B cell (primary cell): ENCODE measurements around the gene CD19. TPM values are rescaled to one million over a fixed set of nuclear protein-coding genes. Genes with fewer than 3 reads are reported as not detected.
"Not testable (repeated sequence)": the region's sequence is repeated elsewhere in the genome, so short reads cannot be mapped to it uniquely, and the experiment has no call there.

ENCODE experiments used
- ATAC-seq: fragments of 200-7000 bp; cut with Tn5 transposase; one replicate; pipeline ENCODE4 v1.10.0; 2021; ENCODE audit warnings: low read depth, mild to moderate bottlenecking, moderate number of reproducible peaks, moderate library complexity
- CTCF ChIA-PET: fragments of 350-600 bp; sonication (Branson Sonifier 250); formaldehyde crosslinking; loops from one replicate; lab custom pipeline; 2021; ENCODE audit warnings: antibody characterized with exemption, inconsistent platforms; lab: Charles Lee
- POLR2A ChIA-PET: fragments of 350-600 bp; sonication (Branson Sonifier 250); formaldehyde crosslinking; loops from one replicate; lab custom pipeline; 2021; ENCODE audit warnings: antibody characterized with exemption; lab: Charles Lee
- DNase-seq: peaks from one replicate; pipeline ENCODE4 v3.0.0; 2013
- H2AFZ ChIP-seq: 2 replicates; pipeline ENCODE4 v1.6.1; 2012; ENCODE audit warnings: mild to moderate bottlenecking, low read depth, low read length; ENCODE audit not compliant: insufficient read depth, poor library complexity, severe bottlenecking
- H3K27ac ChIP-seq, 2 donors: 1 replicate in 1 of 2; 2 replicates in 1 of 2; pipeline ENCODE4 v1.5.1; 2012 to 2013; ENCODE audit warnings: low read length in 2 of 2, mild to moderate bottlenecking in 2 of 2, moderate library complexity in 1 of 2
- H3K27me3 ChIP-seq, 4 experiments: fragments of 200-600 bp in 1 of 4; sonication (generic) in 1 of 4; replicated peaks in 1 of 4; 1 replicate in 2 of 4; 2 replicates in 2 of 4; pipeline versions ENCODE4 v1.6.1 to v1.7.0; 2013 to 2016; ENCODE audit warnings: low read length in 3 of 4, mild to moderate bottlenecking in 2 of 4, mixed read lengths in 1 of 4, moderate library complexity in 1 of 4; ENCODE audit not compliant: insufficient read depth in 4 of 4, control insufficient read depth in 3 of 4; ENCODE audit errors: control extremely low read depth in 1 of 4
- H3K36me3 ChIP-seq, 2 experiments: replicated peaks in 1 of 2; 1 replicate in 1 of 2; 2 replicates in 1 of 2; pipeline versions ENCODE4 v1.6.1 to v1.7.1; 2013; ENCODE audit warnings: low read length in 1 of 2; ENCODE audit not compliant: insufficient read depth in 2 of 2, control insufficient read depth in 1 of 2; ENCODE audit errors: control extremely low read depth in 1 of 2, extremely low read depth in 1 of 2
- H3K4me1 ChIP-seq, 2 donors: fragments of 200-600 bp in 1 of 2; sonication (generic) in 1 of 2; 1 replicate in 1 of 2; 2 replicates in 1 of 2; pipeline versions ENCODE4 v1.5.1 to v1.6.1; 2013 to 2017; ENCODE audit warnings: low read length in 2 of 2; ENCODE audit not compliant: control insufficient read depth in 2 of 2, insufficient read depth in 2 of 2
- H3K4me2 ChIP-seq: replicated peaks from 2 replicates; pipeline ENCODE3; 2012; ENCODE audit warnings: mild to moderate bottlenecking, low read depth, low read length; ENCODE audit not compliant: poor library complexity, severe bottlenecking
- H3K4me3 ChIP-seq, 5 experiments: fragments of 200-600 bp in 1 of 5; sonication (generic) in 1 of 5; 1 replicate in 3 of 5; 2 replicates in 2 of 5; pipeline versions ENCODE4 v1.5.1 to v1.7.0; 2011 to 2016; ENCODE audit warnings: low read length in 4 of 5, mild to moderate bottlenecking in 4 of 5, low read depth in 2 of 5, control low read depth in 1 of 5, moderate library complexity in 1 of 5; ENCODE audit not compliant: insufficient read depth in 1 of 5; ENCODE audit errors: control extremely low read depth in 1 of 5, extremely low read depth in 1 of 5
- H3K79me2 ChIP-seq: fragments of 200-600 bp; sonication (generic); one replicate; pipeline ENCODE4 v1.6.0; 2016; ENCODE audit warnings: low read length; ENCODE audit not compliant: control insufficient read depth, insufficient read depth
- H3K9ac ChIP-seq: fragments of 200-600 bp; sonication (generic); 2 replicates; pipeline ENCODE4 v1.6.1; 2017; ENCODE audit warnings: mild to moderate bottlenecking, low read length, moderate library complexity
- H3K9me3 ChIP-seq, 3 donors: one replicate each; pipeline versions ENCODE4 v1.6.1 to v1.7.1; 2013; ENCODE audit warnings: low read length in 2 of 3; ENCODE audit not compliant: control insufficient read depth in 2 of 3, insufficient read depth in 1 of 3; ENCODE audit errors: control extremely low read depth in 1 of 3
- H4K20me1 ChIP-seq: 2 replicates; pipeline ENCODE4 v1.6.0; 2012; ENCODE audit warnings: mild to moderate bottlenecking, low read length; ENCODE audit not compliant: insufficient read depth, control insufficient read depth, poor library complexity, severe bottlenecking
- H3K27ac Mint-ChIP-seq: one replicate; pipeline ENCODE4 v1.8.0; 2021; ENCODE audit warnings: mixed read lengths
- H3K27me3 Mint-ChIP-seq: one replicate; pipeline ENCODE4 v1.8.0; 2021; ENCODE audit warnings: mixed read lengths
- H3K4me1 Mint-ChIP-seq: one replicate; pipeline ENCODE4 v1.8.0; 2021; ENCODE audit warnings: mixed read lengths
- H3K4me3 Mint-ChIP-seq: one replicate; pipeline ENCODE4 v1.8.0; 2021; ENCODE audit warnings: mixed read lengths
- H3K9me3 Mint-ChIP-seq: one replicate; pipeline ENCODE4 v1.8.0; 2022; ENCODE audit warnings: mixed read lengths; ENCODE audit not compliant: insufficient read depth
- EZH2 ChIP-seq: IDR thresholded peaks from 2 replicates; pipeline ENCODE4 v1.6.1; 2012; ENCODE audit warnings: borderline replicate concordance, low read depth, mild to moderate bottlenecking, moderate library complexity, low read length; ENCODE audit not compliant: insufficient read depth, poor library complexity, severe bottlenecking
- WGBS: methylation state at CpG from one replicate; pipeline ENCODE4 v1.1.5; 2013; ENCODE audit warnings: missing lambda C conversion rate; ENCODE audit not compliant: insufficient coverage; 5-methylcytosine and 5-hydroxymethylcytosine counted together
- intact Hi-C: fragments of 100-400 bp; cut with micrococcal nuclease; formaldehyde crosslinking; loops from one replicate; pipeline ENCODE4 v1.10.0; 2022
- polyA plus RNA-seq: library from polyadenylated mRNA; depleted of rRNA; stranded (reverse); fragments of >200 nt; gene quantifications from 2 replicates; pipeline ENCODE4 v1.2.3, GENCODE V29; 2012
- total RNA-seq, 2 donors: library from RNA; stranded (reverse); fragments of 120-200 nt in 1 of 2; gene quantifications; 1 replicate in 1 of 2; 2 replicates in 1 of 2; pipeline versions ENCODE4 v1.2.3 to v1.2.4, GENCODE V29; 2013 to 2022
- TF ChIP-seq, protein P1 (sequence below): fragments of 200-600 bp; IDR thresholded peaks from one replicate; pipeline ENCODE4 v1.8.0; 2022; ENCODE audit warnings: antibody characterized with exemption, mild to moderate bottlenecking

The CD19 gene
- total and polyA plus RNA-seq, 2 donors (not counting 1 experiment from before 2014, with no cell fraction given): 306 to 478 TPM

GRCh38 chr16:28938721-28939120 is 7.0 kb downstream of the CD19 start:
- Histone ChIP-seq H2AFZ (no peak overlapping the region), H4K20me1 (peaks cover 29% of the 10 kb centered on the region), H3K9ac (no peak overlapping the region), H3K4me3 (no peak overlapping the region), H3K9me3 (peaks cover 0 to 8% (median 0%) of the 10 kb centered on the region in 3 donors), H3K36me3 (peaks cover 0 to 54% of the 10 kb centered on the region in 2 experiments), H3K79me2 (peaks cover 68% of the 10 kb centered on the region), H3K27me3 (no peaks in the 10 kb centered on the region), H3K4me1 (peaks cover 31 to 36% of the 10 kb centered on the region in 2 donors), H3K4me2 (no peak overlapping the region), H3K27ac (peak overlapping the region in 1 of 2 donors; percentile 75)
- TF ChIP-seq EZH2: no peak
- TF ChIP-seq, protein P1, sequence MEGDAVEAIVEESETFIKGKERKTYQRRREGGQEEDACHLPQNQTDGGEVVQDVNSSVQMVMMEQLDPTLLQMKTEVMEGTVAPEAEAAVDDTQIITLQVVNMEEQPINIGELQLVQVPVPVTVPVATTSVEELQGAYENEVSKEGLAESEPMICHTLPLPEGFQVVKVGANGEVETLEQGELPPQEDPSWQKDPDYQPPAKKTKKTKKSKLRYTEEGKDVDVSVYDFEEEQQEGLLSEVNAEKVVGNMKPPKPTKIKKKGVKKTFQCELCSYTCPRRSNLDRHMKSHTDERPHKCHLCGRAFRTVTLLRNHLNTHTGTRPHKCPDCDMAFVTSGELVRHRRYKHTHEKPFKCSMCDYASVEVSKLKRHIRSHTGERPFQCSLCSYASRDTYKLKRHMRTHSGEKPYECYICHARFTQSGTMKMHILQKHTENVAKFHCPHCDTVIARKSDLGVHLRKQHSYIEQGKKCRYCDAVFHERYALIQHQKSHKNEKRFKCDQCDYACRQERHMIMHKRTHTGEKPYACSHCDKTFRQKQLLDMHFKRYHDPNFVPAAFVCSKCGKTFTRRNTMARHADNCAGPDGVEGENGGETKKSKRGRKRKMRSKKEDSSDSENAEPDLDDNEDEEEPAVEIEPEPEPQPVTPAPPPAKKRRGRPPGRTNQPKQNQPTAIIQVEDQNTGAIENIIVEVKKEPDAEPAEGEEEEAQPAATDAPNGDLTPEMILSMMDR: no peak
- H3K9me3 Mint-ChIP-seq: no peaks in the 10 kb centered on the region
- H3K27ac Mint-ChIP-seq: peak overlapping the region; percentile 71
- no peaks in the 10 kb centered on the region for H3K27me3 Mint-ChIP-seq
- WGBS: 96% methylated on average over 7 of the region's 7 CpGs
- ChIA-PET POLR2A (interaction anchor here (3.8 kb wide), 1 partner anchor 13 kb away, joined by 26 read pairs; the partner anchor contains the start of gene RABEP2), CTCF (no interaction called here)
- DNase-seq: no peak
- ATAC-seq: no peak
- peaks cover 40% of the 10 kb centered on the region for H3K4me1 Mint-ChIP-seq
- intact Hi-C loops: no loop called here
- H3K4me3 Mint-ChIP-seq: no peak overlapping the region

- peaks cover 35% of the 10 kb centered on the region for H3K4me1 Mint-ChIP-seq
- H3K9ac ChIP-seq, H3K27me3 ChIP-seq, H3K4me2 ChIP-seq, H3K4me3 Mint-ChIP-seq, H3K27ac ChIP-seq, H2AFZ ChIP-seq, H3K9me3 ChIP-seq, H3K9me3 Mint-ChIP-seq, DNase-seq, H3K4me3 ChIP-seq, intact Hi-C loops, H3K27me3 Mint-ChIP-seq, ATAC-seq: not testable (repeated sequence)
- ChIA-PET POLR2A (interaction anchor here (0.7 kb wide), 1 partner anchor 1478 kb away, joined by 3 read pairs; no protein-coding TSS in a partner anchor), CTCF (interaction anchor here (0.9 kb wide), 1 partner anchor 76 kb away, joined by 4 read pairs; the partner anchor contains the start of gene SH2B1)
- Histone ChIP-seq H4K20me1 (peaks cover 24% of the 10 kb centered on the region), H3K36me3 (peaks cover 0 to 45% of the 10 kb centered on the region in 2 experiments), H3K79me2 (peaks cover 64% of the 10 kb centered on the region), H3K4me1 (peaks cover 22 to 25% of the 10 kb centered on the region in 2 donors)
- H3K27ac Mint-ChIP-seq: peak overlapping the region; percentile 70
- 98% methylated on average over 6 of the region's 7 CpGs for WGBS
Measured at GRCh38 chr16:28939825-28940224, 8.1 kb downstream of the CD19 start.
